Measurements from ENCODE around the gene PRKAB2.
"Not testable (repeated sequence)": the region's sequence is repeated elsewhere in the genome, so short reads cannot be mapped to it uniquely, and the experiment has no call there.

The PRKAB2 gene

DNA sequence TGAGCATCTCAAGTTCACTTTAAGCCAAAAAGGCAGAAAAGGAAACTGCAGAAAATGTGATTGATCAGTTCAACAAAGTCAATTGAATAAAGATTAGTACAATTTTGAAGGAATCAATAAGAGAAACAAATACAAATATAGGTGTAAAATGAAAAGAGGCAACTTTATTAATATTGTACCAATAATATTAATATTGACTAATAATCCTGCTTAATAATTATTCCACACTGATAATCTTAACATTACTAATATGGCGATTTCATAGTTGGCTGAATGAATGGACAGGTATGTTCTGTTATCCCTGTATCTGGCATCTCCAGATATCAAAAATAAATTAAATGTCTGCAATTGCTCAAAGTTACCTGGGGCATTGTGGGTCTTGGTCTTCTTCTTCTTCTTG, 61.8 kb downstream of the PRKAB2 start:
- TF ChIP-seq, protein P1, sequence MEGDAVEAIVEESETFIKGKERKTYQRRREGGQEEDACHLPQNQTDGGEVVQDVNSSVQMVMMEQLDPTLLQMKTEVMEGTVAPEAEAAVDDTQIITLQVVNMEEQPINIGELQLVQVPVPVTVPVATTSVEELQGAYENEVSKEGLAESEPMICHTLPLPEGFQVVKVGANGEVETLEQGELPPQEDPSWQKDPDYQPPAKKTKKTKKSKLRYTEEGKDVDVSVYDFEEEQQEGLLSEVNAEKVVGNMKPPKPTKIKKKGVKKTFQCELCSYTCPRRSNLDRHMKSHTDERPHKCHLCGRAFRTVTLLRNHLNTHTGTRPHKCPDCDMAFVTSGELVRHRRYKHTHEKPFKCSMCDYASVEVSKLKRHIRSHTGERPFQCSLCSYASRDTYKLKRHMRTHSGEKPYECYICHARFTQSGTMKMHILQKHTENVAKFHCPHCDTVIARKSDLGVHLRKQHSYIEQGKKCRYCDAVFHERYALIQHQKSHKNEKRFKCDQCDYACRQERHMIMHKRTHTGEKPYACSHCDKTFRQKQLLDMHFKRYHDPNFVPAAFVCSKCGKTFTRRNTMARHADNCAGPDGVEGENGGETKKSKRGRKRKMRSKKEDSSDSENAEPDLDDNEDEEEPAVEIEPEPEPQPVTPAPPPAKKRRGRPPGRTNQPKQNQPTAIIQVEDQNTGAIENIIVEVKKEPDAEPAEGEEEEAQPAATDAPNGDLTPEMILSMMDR (IDR thresholded peaks at IDR 0.05; ENCODE audit: borderline replicate concordance, insufficient read depth, low read depth, low read length) = no peak
- no peak overlapping the region for H3K4me3 ChIP-seq (ENCODE audit: low read depth, low read length)

DNA sequence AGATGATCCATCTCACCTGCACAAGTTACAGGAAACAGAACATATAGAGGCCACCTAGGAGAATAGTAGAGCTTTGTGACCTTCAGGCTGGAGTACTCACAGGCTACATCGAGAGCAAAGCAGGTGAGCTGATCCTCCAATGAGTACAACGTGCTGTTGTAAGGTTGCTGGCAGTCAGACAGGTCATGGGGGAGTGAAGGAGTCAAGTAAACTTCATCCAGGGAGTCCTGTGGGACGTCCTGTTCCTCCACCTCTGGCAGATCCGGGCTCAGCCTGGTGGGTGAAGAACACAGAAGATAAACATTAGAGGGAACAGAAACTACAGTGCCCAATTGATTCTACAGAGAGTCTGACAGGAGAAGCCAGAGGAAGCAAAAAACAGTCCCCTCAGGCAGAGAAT, 62.5 kb downstream of the PRKAB2 start:
- TF ChIP-seq, protein P1 (IDR thresholded peaks at IDR 0.05; ENCODE audit: borderline replicate concordance, insufficient read depth, low read depth, low read length) = no peak
- H3K4me3 ChIP-seq (ENCODE audit: low read depth, low read length) = no peak overlapping the region

DNA sequence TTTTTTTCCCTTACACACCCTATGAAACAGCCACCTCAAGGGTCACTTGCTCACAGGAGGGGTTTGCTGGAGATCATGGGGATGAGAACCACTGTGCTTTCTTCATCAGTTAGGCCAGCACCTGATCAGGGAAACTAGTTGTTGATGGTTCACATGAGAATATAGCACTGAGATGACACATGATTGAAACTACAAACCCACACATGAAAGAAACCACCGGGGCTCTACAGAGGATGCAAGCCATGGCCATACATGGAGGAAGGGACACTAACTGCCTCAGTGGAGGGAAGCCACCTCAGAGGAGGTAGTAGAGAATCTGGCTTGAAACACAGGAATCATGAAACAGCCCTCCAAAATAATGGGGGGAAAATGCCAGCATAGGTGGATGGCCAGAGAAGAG, 63.2 kb downstream of the PRKAB2 start:
- TF ChIP-seq, protein P1 (IDR thresholded peaks at IDR 0.05; ENCODE audit: borderline replicate concordance, insufficient read depth, low read depth, low read length) = no peak
- no peak overlapping the region for H3K4me3 ChIP-seq (ENCODE audit: low read depth, low read length)

DNA sequence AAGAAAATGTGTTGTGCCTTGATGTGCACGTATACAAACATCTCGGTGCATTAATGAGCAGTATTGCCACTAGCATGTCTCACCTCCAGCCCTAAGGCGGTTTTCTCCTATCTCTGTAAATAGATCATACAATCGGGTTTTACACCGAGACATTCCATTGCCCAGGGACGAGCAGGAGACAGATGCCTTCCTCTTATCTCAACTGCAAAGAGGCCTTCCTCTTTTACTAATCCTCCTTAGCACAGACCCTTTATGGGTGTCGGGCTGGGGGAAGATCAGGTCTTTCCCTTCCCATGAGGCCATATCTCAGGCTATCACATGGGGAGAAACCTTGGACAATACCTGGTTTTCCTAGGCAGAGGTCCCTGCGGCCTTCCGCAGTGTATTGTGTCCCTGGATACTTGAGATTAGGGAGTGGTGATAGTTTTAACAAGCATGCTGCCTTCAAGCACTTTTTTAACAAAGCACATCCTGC, 65.8 kb downstream of the PRKAB2 start:
- H3K4me3 ChIP-seq (ENCODE audit: low read depth, low read length) = not testable (repeated sequence)

DNA sequence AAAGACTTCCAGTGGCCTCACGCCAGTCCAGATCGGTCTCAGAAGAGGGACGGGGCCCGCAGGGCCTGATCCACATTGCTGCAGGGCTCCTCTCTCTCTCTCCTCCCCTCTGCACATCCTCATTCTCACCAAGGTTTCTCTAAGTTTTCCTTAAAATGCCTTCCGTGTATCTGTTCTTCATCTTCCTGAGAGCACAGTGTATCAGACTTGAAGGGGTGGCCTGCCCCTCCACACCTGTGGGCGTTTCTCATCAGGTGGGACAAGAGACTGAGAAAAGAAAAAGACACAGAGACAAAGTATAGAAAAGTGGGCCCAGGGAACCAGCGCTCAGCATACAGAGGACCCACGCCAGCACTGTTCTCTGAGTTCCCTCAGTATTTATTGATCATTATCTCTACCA, 66.4 kb downstream of the PRKAB2 start:
- no peak overlapping the region for H3K4me3 ChIP-seq (ENCODE audit: low read depth, low read length)
- TF ChIP-seq, protein P1 (IDR thresholded peaks at IDR 0.05; ENCODE audit: borderline replicate concordance, insufficient read depth, low read depth, low read length) = no peak
